ACHN (cell line): ENCODE data around the gene VSIG4.
"Not testable (repeated sequence)": the region's sequence is repeated elsewhere in the genome, so short reads cannot be mapped to it uniquely, and the experiment has no call there.

Source experiments
- DNase-seq: peaks from one replicate; pipeline ENCODE4 v3.0.0-alpha.2; 2015
- in situ Hi-C: cut with HindIII; loops from 2 replicates; pipeline ENCODE4 v1.10.0; 2017; ENCODE audit warnings: low sequenced_read_pairs, low pct_ligation_motif_present, low pct_unique_long_range_greater_than_20kb

Gene VSIG4

GRCh38 chrX:65994519-65995506, 45.1 kb downstream of the VSIG4 start:
- DNase-seq, result no peak
- in situ Hi-C loops, result no loop called here

DNA sequence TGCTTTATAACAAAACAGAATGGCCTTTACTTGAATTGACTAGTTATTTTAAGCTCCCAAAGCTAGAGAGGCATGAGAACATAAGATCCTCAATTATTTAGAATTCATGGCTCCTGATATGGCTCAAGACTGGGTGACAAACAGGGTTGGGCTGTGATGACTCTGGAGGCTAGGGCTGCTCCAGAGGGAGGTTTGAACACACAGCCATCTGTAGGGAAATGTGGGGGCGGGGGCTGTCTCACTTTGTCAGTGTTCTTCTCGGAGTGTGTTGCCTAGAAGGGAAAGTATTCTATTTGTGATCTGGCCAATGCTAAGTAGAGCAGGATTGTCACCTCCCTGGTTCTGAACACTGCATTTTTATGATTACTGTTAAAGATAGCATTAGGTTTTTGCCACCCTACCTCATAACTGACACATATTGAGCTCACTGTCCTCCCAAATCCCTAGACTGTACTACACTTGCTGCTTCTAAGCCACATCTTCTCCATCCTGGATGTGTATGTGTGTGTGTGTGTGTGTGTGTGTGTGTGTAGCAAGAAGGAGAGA, 45.9 kb downstream of the VSIG4 start:
- in situ Hi-C loops, result no loop called here
- DNase-seq, result no peak

GRCh38 chrX:65993332-65993731, 46.5 kb downstream of the VSIG4 start:
- in situ Hi-C loops, result no loop called here
- no peak for DNase-seq

DNA sequence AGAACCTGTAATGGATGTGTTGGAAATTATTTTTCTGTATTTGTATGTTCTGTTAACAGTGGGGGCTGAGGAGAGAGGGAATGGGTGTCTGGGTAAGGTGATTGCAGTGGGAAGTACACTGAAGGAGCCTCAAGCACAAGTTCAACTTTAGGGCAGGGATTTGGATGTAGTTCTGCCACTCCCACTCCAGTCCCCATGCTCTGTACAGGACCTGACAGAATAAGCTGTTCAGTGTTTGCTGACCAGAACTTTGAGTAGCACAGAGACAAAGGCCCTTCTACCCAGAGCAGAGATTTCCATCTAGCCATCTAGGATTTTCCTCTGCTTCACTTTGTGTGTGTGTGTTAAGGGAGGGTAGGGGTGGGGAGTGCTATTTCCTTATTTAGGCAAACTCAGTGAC, 49.2 kb downstream of the VSIG4 start:
- DNase-seq, result no peak
- in situ Hi-C loops, result no loop called here

- no peak for DNase-seq
- in situ Hi-C loops, result no loop called here
Measured at GRCh38 chrX:65987811-65988210, 52.1 kb downstream of the VSIG4 start.

- peak; percentile 45 for DNase-seq
- in situ Hi-C loops, result no loop called here
Measured at GRCh38 chrX:65985922-65986588, 53.8 kb downstream of the VSIG4 start.

- DNase-seq, result no peak
- in situ Hi-C loops, result no loop called here
Measured at GRCh38 chrX:65985211-65985610, 54.7 kb downstream of the VSIG4 start.

- in situ Hi-C loops, DNase-seq: not testable (repeated sequence)
Measured at GRCh38 chrX:65977161-65977560, 62.7 kb downstream of the VSIG4 start.

- in situ Hi-C loops, result no loop called here
- no peak for DNase-seq
Measured at GRCh38 chrX:65976161-65976560, 63.7 kb downstream of the VSIG4 start.

DNA sequence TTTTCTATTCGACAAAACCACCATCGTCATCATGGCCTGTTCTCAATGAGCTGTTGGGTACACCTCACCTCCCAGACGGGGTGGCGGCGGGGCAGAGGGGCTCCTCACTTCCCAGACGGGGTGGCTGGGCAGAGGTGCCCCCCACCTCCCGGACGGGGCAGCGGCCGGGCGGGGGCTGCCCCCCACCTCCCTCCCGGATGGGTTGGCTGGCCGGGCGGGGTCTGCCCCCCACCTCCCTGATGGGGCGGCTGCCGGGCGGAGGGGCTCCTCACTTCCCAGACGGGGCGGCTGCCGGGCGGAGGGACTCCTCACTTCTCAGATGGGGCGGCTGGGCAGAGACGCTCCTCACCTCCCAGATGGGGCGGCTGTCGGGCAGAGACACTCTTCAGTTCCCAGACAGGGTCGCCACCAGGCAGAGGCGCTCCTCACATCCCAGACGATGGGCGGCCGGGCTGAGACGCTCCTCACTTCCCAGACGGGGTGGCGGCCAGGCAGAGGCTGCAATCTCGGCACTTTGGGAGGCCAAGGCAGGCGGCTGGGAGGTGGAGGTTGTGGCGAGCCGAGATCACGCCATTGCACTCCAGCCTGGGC, 64.6 kb downstream of the VSIG4 start:
- in situ Hi-C loops, DNase-seq: not testable (repeated sequence)
